Glomerular endothelial cell (primary cell): ENCODE data around the gene DRC3. TPM values are rescaled to one million over a fixed set of nuclear protein-coding genes. Genes with fewer than 3 reads are reported as not detected.

ENCODE experiments used
- DNase-seq: peaks from one replicate; pipeline ENCODE4 v3.0.0-alpha.2; 2011; ENCODE audit warnings: low read depth, low spot score; ENCODE audit errors: extremely low read depth
- total RNA-seq: library from RNA; depleted of rRNA; stranded (reverse); fragments of >200 nt; gene quantifications from 2 replicates; pipeline ENCODE4 v1.2.3, GENCODE V29; 2015

The DRC3 gene
- total RNA-seq, 1 donor from 2014 or later, result 0.47 TPM

GRCh38 chr17:18041776-18042175 lies 69.1 kb downstream of the DRC3 start:
- no peak for DNase-seq

- no peak for DNase-seq
Measured at GRCh38 chr17:18042983-18043382, 70.3 kb downstream of the DRC3 start.

- DNase-seq, result no peak
Measured at GRCh38 chr17:18043491-18043890, 70.8 kb downstream of the DRC3 start.

GRCh38 chr17:18044609-18045008 lies 71.9 kb downstream of the DRC3 start:
- DNase-seq, result no peak

GRCh38 chr17:18045691-18046350 lies 73.2 kb downstream of the DRC3 start:
- no peak for DNase-seq

GRCh38 chr17:18055597-18055996 lies 82.9 kb downstream of the DRC3 start:
- no peak for DNase-seq

- DNase-seq, result no peak
Measured at GRCh38 chr17:18056214-18056613, 83.6 kb downstream of the DRC3 start.

GRCh38 chr17:18059283-18059682 lies 86.6 kb downstream of the DRC3 start:
- DNase-seq, result no peak

GRCh38 chr17:18064053-18064452 lies 91.4 kb downstream of the DRC3 start:
- no peak for DNase-seq

- DNase-seq, result no peak
Measured at GRCh38 chr17:18065546-18065945, 92.9 kb downstream of the DRC3 start.

Other genes starting within 250 kb of the DRC3 start
- 79.4 and 121 TPM in 2 replicates for gene SREBF1, start 135.9 kb upstream of the DRC3 start, total RNA-seq
- 33.7 and 34.9 TPM in 2 replicates for gene TOM1L2, start 462 bp upstream of the DRC3 start, total RNA-seq
- gene ATPAF2, start 66.3 kb downstream of the DRC3 start, total RNA-seq, result 20.6 and 27.1 TPM in 2 replicates
- 12.4 and 17.9 TPM in 2 replicates for gene GID4, start 66.5 kb downstream of the DRC3 start, total RNA-seq
- gene DRG2, start 115.1 kb downstream of the DRC3 start, total RNA-seq, result 50.1 and 57.6 TPM in 2 replicates
- 0.18 and 0.92 TPM in 2 replicates for gene MYO15A, start 135.9 kb downstream of the DRC3 start, total RNA-seq
- gene ALKBH5, start 211.0 kb downstream of the DRC3 start, total RNA-seq, result 90.4 and 92.3 TPM in 2 replicates